ENCODE data around the gene SLIT1. TPM values are rescaled to one million over a fixed set of nuclear protein-coding genes. Genes with fewer than 3 reads are reported as not detected.
A peak's percentile ranks its signal among the peaks of the same experiment; 100 is the strongest.

Gene SLIT1
- total RNA-seq, 1 experiment from 2014 or later: not detected

GRCh38 chr10:97065128-97065527, 120.6 kb downstream of the SLIT1 start:
- DNase-seq (ENCODE audit: low spot score): peak; percentile 41

- no peak for DNase-seq (ENCODE audit: low spot score)
These were observed 121.5 kb downstream of the SLIT1 start for GRCh38 chr10:97063983-97064837.

- DNase-seq (ENCODE audit: low spot score): no peak
These were observed 122.3 kb downstream of the SLIT1 start for GRCh38 chr10:97063271-97063982.

GRCh38 chr10:97062456-97062855, 123.3 kb downstream of the SLIT1 start:
- DNase-seq (ENCODE audit: low spot score): no peak

- no peak for DNase-seq (ENCODE audit: low spot score)
These were observed 123.7 kb downstream of the SLIT1 start for GRCh38 chr10:97062046-97062445.

- no peak for DNase-seq (ENCODE audit: low spot score)
These were observed 124.3 kb downstream of the SLIT1 start for GRCh38 chr10:97061423-97061822.

- DNase-seq (ENCODE audit: low spot score): no peak
These were observed 125.2 kb downstream of the SLIT1 start for GRCh38 chr10:97060441-97061084.

- no peak for DNase-seq (ENCODE audit: low spot score)
These were observed 125.9 kb downstream of the SLIT1 start for GRCh38 chr10:97059872-97060205.

GRCh38 chr10:97059006-97059871, 126.5 kb downstream of the SLIT1 start:
- no peak for DNase-seq (ENCODE audit: low spot score)

GRCh38 chr10:97058521-97058920, 127.2 kb downstream of the SLIT1 start:
- DNase-seq (ENCODE audit: low spot score): no peak

- no peak for DNase-seq (ENCODE audit: low spot score)
These were observed 128.1 kb downstream of the SLIT1 start for GRCh38 chr10:97057491-97058235.

- DNase-seq (ENCODE audit: low spot score): no peak
These were observed 129.6 kb downstream of the SLIT1 start for GRCh38 chr10:97056003-97056630.

GRCh38 chr10:97053276-97053675, 132.5 kb downstream of the SLIT1 start:
- no peak for DNase-seq (ENCODE audit: low spot score)

GRCh38 chr10:97050956-97051496, 134.7 kb downstream of the SLIT1 start:
- no peak for DNase-seq (ENCODE audit: low spot score)

GRCh38 chr10:97050205-97050745, 135.5 kb downstream of the SLIT1 start:
- no peak for DNase-seq (ENCODE audit: low spot score)

GRCh38 chr10:97049670-97050069, 136.1 kb downstream of the SLIT1 start:
- DNase-seq (ENCODE audit: low spot score): no peak

- DNase-seq (ENCODE audit: low spot score): no peak
These were observed 136.9 kb downstream of the SLIT1 start for GRCh38 chr10:97048649-97049427.

GRCh38 chr10:97047788-97048187, 138.0 kb downstream of the SLIT1 start:
- no peak for DNase-seq (ENCODE audit: low spot score)

GRCh38 chr10:97047083-97047736, 138.5 kb downstream of the SLIT1 start:
- no peak for DNase-seq (ENCODE audit: low spot score)
